GM18505 (cell line): ENCODE data around the gene ZNF763.
"Not testable (repeated sequence)": the region's sequence is repeated elsewhere in the genome, so short reads cannot be mapped to it uniquely, and the experiment has no call there.

Source experiments
- ATAC-seq: cut with Tn5 transposase; IDR thresholded peaks from one replicate; pipeline ENCODE4 v1.9.1; 2021; ENCODE audit not compliant: unreplicated experiment
- POLR2A ChIP-seq: IDR thresholded peaks from 4 replicates; pipeline ENCODE4 v1.6.1; 2011; ENCODE audit warnings: borderline replicate concordance; ENCODE audit not compliant: insufficient read depth, insufficient read length; ENCODE audit errors: extremely low read depth

ZNF763 gene

GRCh38 chr19:11987405-11988281 lies 22.8 kb downstream of the ZNF763 start:
- TF ChIP-seq POLR2A: peak; percentile 89
- peak; percentile 81 for ATAC-seq

DNA sequence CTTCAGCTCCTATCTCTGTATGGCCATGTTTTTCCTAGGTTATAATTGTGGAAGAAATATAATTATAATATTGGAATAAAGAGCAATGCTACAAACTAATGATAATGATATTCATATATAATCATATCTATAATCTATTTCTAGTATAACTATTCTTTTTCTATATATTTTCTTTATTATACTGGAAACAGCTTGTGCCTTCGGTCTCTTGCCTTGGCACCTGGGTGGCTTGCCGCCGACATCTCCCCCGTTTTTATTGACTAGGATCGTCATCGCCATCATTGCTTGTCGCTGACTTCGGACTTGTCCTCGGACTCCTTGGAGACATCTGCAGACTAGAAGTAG lies 24.2 kb downstream of the ZNF763 start:
- ATAC-seq: no peak
- TF ChIP-seq POLR2A: no peak

DNA sequence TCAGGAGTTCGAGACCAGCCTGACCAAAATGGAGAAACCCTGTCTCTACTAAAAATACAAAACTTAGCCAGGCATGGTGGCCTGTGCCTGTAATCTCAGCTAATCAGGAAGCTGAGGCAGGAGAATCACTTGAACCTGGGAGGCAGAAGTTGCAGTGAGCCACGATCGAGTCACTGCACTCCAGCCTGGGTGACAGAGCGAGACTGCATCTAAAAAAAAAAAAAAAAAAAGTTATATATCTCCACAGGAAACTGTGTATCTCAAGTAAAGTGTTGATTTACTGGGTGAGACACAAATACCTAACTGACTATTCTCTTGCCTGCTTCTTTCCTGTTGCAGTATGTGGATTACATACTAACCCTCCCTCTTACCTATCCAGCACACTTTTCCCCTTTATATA lies 27.1 kb downstream of the ZNF763 start:
- not testable (repeated sequence) for ATAC-seq

- no peak for TF ChIP-seq POLR2A
- no peak for ATAC-seq
These were observed 30.3 kb downstream of the ZNF763 start for GRCh38 chr19:11995174-11995573.

DNA sequence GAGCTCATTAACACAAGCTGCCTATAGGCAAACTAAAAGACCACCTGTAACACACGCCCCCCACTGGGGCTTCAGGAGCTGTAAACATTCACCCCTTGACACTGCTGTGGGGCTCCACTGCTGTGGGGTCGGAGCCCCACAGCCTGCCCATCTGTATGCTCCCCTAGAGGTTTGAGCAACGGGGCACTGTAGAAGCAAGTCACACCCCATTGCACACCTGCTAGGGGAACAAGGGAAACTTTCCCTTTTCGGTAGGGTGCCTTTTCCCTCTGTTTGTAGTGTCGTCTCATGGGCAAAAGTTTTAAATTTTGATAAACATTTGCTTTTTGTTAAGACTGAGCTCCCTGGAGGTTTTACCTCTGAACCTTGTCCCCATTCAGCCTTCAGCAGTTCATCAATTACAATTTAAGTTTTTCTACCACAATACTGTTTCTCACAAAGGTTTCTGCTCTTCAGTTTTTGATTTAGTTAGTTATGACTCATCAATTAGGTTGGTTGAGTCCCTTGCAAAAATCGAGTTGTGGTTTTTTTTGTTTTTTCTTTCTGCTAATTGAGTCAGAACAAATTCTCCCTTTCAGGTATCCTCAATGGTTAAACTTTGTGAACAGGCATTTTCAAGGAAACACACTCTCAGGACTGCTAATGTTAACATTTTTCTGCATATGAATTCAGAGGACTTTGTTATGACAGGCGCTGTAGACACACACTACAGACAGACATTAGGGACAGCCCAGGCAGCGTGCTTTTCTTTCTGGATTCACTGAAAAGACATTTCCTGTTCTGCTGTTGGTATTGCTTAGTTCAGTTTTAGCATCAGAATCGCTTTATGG lies 35.5 kb downstream of the ZNF763 start:
- TF ChIP-seq POLR2A: no peak
- peak; percentile 57 for ATAC-seq

DNA sequence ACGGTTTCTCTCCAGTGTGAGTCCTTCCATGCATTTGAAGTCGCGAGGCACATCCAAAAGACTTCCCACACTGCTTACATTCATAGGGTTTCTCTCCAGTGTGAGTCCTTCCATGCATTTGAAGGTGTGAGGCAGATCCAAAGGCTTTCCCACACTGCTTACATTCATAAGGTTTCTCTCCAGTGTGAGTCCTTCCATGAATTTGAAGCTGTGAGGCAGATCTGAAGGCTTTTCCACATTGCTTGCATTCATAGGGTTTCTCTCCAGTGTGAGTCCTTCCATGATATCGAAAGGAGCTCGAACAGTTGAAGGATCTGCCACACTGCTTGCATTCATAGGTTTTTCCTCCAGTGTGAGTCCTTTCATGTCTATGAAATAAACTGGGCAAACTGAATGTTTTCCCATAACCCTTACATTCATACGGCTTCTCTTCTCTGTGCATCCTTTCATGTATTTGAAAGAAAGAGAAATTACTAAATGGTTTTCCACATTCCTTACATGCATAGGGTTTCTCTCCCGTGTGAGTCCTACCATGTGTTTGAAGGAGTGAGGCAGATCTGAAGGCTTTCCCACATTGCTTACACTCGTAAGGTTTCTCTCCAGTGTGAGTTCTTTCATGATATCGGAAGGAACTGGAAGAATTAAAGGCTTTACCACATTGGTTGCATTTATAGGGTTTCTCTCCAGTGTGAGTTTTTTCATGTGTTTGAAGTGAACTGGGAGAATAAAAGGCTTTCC lies 50.3 kb downstream of the ZNF763 start:
- TF ChIP-seq POLR2A: no peak
- no peak for ATAC-seq

DNA sequence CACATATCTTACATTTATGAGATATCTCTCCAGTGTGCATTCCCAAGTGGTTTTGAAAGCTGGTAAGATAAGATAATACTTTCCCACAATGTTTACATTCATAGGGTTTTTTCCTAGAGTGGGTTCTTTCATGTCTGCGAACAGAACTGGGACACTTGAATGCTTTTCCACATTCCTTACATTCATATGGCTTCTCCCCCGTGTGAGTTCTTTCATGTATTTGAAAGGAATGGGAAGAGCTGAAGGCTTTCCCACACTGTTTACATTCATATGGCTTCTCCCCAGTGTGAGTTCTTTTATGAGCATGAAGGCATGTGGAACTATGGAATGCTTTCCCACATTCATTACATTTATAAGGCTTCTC lies 50.9 kb downstream of the ZNF763 start:
- TF ChIP-seq POLR2A: no peak
- ATAC-seq: no peak
